Keratinocyte (primary cell): Measurements from ENCODE around the gene IFNGR1. TPM values are rescaled to one million over a fixed set of nuclear protein-coding genes. Genes with fewer than 3 reads are reported as not detected.

Experiments used
- DNase-seq: peaks from one replicate; pipeline ENCODE4 v3.0.0-alpha.2; 2011; ENCODE audit warnings: low read depth, missing footprints, low spot score
- FAIRE-seq: peaks from 2 replicates; lab custom pipeline; 2011; peaks lifted over from hg19 to GRCh38; lab: Jason Lieb, UNC
- H2AFZ ChIP-seq: 2 replicates; pipeline ENCODE4 v1.6.0; 2012; ENCODE audit warnings: low read length, control low read depth, inconsistent platforms; ENCODE audit not compliant: control insufficient read depth
- H3K27ac ChIP-seq: 2 replicates; pipeline ENCODE4 v1.5.1; 2011; ENCODE audit warnings: low read length; ENCODE audit not compliant: control insufficient read depth, insufficient read depth
- H3K27me3 ChIP-seq: 3 replicates; pipeline ENCODE4 v1.6.0; 2011; ENCODE audit warnings: low read length; ENCODE audit not compliant: control insufficient read depth, insufficient read depth; ENCODE audit errors: extremely low read depth
- H3K36me3 ChIP-seq, 2 experiments: 2 replicates in 1 of 2; 3 replicates in 1 of 2; pipeline ENCODE4 v1.5.1; 2011; ENCODE audit warnings: low read length in 2 of 2, mild to moderate bottlenecking in 1 of 2; ENCODE audit not compliant: control insufficient read depth in 2 of 2, insufficient read depth in 2 of 2; ENCODE audit errors: extremely low read depth in 1 of 2
- H3K4me1 ChIP-seq: 3 replicates; pipeline ENCODE4 v1.5.1; 2011; ENCODE audit warnings: low read length; ENCODE audit not compliant: control insufficient read depth, insufficient read depth; ENCODE audit errors: extremely low read depth
- H3K4me2 ChIP-seq: 3 replicates; pipeline ENCODE4 v1.6.0; 2011; ENCODE audit warnings: low read depth, low read length; ENCODE audit not compliant: control insufficient read depth, insufficient read depth; ENCODE audit errors: extremely low read depth
- H3K4me3 ChIP-seq, 3 experiments: fragments of 200-600 bp in 1 of 3; sonication (generic) in 1 of 3; 2 replicates in 2 of 3; 3 replicates in 1 of 3; pipeline ENCODE4 v1.5.1; 2011 to 2016; ENCODE audit warnings: low read length in 3 of 3, mild to moderate bottlenecking in 3 of 3, control low read depth in 2 of 3, inconsistent platforms in 1 of 3, low read depth in 1 of 3, mixed read lengths in 1 of 3, mixed run types in 1 of 3, moderate library complexity in 1 of 3; ENCODE audit not compliant: control insufficient read depth in 2 of 3, insufficient read depth in 2 of 3; ENCODE audit errors: extremely low read depth in 1 of 3
- H3K79me2 ChIP-seq: 2 replicates; pipeline ENCODE4 v1.6.0; 2012; ENCODE audit warnings: low read length; ENCODE audit not compliant: control insufficient read depth, insufficient read depth
- H3K9ac ChIP-seq: 3 replicates; pipeline ENCODE4 v1.6.0; 2011; ENCODE audit warnings: low read length; ENCODE audit not compliant: control insufficient read depth, insufficient read depth; ENCODE audit errors: extremely low read depth
- H3K9me1 ChIP-seq: 3 replicates; pipeline ENCODE4 v1.6.0; 2011; ENCODE audit warnings: low read length; ENCODE audit not compliant: control insufficient read depth, insufficient read depth; ENCODE audit errors: extremely low read depth
- H3K9me3 ChIP-seq: 2 replicates; pipeline ENCODE4 v1.5.1; 2012; ENCODE audit warnings: low read depth, low read length; ENCODE audit not compliant: control insufficient read depth
- H4K20me1 ChIP-seq: 3 replicates; pipeline ENCODE4 v1.6.0; 2011; ENCODE audit warnings: low read length; ENCODE audit not compliant: control insufficient read depth, insufficient read depth; ENCODE audit errors: extremely low read depth
- CTCF ChIP-seq, 3 experiments: IDR thresholded peaks in 1 of 3; conservative IDR thresholded peaks in 1 of 3; optimal IDR thresholded peaks in 1 of 3; 2 replicates in 2 of 3; 3 replicates in 1 of 3; pipeline versions ENCODE3 to v1.5.1; 2011; ENCODE audit warnings: low read length in 3 of 3, mild to moderate bottlenecking in 3 of 3, moderate library complexity in 2 of 3, control low read depth in 1 of 3, inconsistent platforms in 1 of 3; ENCODE audit not compliant: insufficient read depth in 2 of 3; ENCODE audit errors: extremely low read depth in 1 of 3
- EZH2 ChIP-seq: IDR thresholded peaks from one replicate; pipeline ENCODE4 v1.6.1; 2012; ENCODE audit warnings: inconsistent platforms, mild to moderate bottlenecking, low read length, moderate library complexity
- dilution Hi-C: fragments of 300-500 bp; cut with MboI; formaldehyde crosslinking; loops from one replicate; pipeline ENCODE4 v1.7.0; 2020; ENCODE audit warnings: low sequenced_read_pairs; ENCODE audit not compliant: extremely low pct_ligation_motif_present
- polyA plus RNA-seq, 5 experiments: library from polyadenylated mRNA; depleted of rRNA in 3 of 5; stranded (reverse) in 3 of 5; stranded (forward) in 1 of 5; unstranded in 1 of 5; fragments of >200 nt; gene quantifications; 1 replicate in 1 of 5; 2 replicates in 3 of 5; 3 replicates in 1 of 5; pipeline versions ENCODE4 v1.2.1 to v1.2.3, GENCODE V29; 2011 to 2012; ENCODE audit warnings: missing spikeins in 2 of 5, low read depth in 1 of 5, low replicate concordance in 1 of 5

The IFNGR1 gene
- polyA plus RNA-seq, 1 donor (not counting 4 experiments of a cell fraction or from before 2014, with no cell fraction given) = 109 TPM

GRCh38 chr6:137197684-137198645, 21.2 kb downstream of the IFNGR1 start:
- Histone ChIP-seq H2AFZ (no peak overlapping the region), H3K4me1 (no peaks in the 10 kb centered on the region), H3K4me2 (no peak overlapping the region), H3K9me1 (no peaks in the 10 kb centered on the region), H3K4me3 (no peak overlapping the region), H4K20me1 (no peaks in the 10 kb centered on the region), H3K27ac (no peak overlapping the region), H3K36me3 (peaks cover 4 to 11% of the 10 kb centered on the region in 2 experiments), H3K79me2 (no peaks in the 10 kb centered on the region), H3K9me3 (no peaks in the 10 kb centered on the region), H3K27me3 (no peaks in the 10 kb centered on the region), H3K9ac (no peak overlapping the region)
- DNase-seq = no peak
- dilution Hi-C loops = no loop called here
- no peak for TF ChIP-seq CTCF (optimal IDR thresholded peaks at IDR 0.05 in 1 of 3, IDR thresholded peaks at IDR 0.05 in 1 of 3, conservative IDR thresholded peaks at IDR 0.05 in 1 of 3; ENCODE audit: extremely low read depth in 1 of 3, insufficient read depth in 2 of 3, low read length in 3 of 3)
- TF ChIP-seq EZH2 = no peak
- no peak for FAIRE-seq

DNA sequence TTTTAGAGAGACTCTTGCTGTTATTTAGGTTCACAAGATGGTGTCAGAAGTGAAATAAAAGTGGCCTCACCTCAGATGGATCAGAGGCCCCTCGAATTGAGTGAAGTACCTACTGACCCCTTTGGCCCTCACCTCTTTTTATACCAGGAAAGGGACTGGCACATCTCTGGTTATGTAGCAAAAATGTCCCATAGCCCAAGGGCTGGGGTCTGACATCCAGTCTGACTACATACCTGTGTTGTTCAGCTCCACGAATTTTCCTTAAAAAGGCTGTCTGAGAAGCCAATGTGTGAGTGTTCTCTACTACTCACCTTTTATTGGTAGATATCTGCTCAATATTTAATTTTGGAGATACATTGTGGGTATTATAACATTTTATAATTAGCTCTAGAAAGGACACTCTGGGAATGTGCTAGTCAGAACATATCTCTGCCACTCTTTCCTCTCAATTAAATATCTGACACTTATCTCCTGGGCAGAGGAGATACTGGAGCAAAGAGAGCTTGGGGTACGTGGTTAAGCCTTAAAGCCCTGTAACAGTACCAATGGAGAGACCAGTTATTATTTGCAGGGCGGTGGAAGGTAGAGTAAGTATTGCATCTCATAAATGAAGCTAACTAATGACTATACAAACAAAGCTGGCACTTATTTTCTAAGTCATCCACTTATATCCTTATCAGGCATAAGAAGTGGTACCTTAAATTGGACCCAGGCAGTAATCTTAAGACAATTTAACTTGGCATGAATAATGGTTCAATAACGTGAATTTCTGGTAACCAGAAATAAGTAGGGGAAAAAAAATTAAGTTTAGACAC, 25.7 kb downstream of the IFNGR1 start:
- Histone ChIP-seq H4K20me1 (no peaks in the 10 kb centered on the region), H3K4me3 (no peak overlapping the region), H3K9ac (no peak overlapping the region), H3K36me3 (peaks cover 0 to 7% of the 10 kb centered on the region in 2 experiments), H3K79me2 (no peaks in the 10 kb centered on the region), H3K4me1 (no peaks in the 10 kb centered on the region), H3K27me3 (no peaks in the 10 kb centered on the region), H2AFZ (no peak overlapping the region), H3K9me1 (no peaks in the 10 kb centered on the region), H3K9me3 (peaks cover 3% of the 10 kb centered on the region), H3K27ac (no peak overlapping the region), H3K4me2 (no peak overlapping the region)
- dilution Hi-C loops = no loop called here
- TF ChIP-seq CTCF (optimal IDR thresholded peaks at IDR 0.05 in 1 of 3, IDR thresholded peaks at IDR 0.05 in 1 of 3, conservative IDR thresholded peaks at IDR 0.05 in 1 of 3; ENCODE audit: extremely low read depth in 1 of 3, insufficient read depth in 2 of 3, low read length in 3 of 3) (no peak), EZH2 (no peak)
- FAIRE-seq (no peak), DNase-seq (no peak)
